ENCODE measurements around the gene MIEN1.

GRCh38 chr17:39757176-39757662, 26.9 kb upstream of the MIEN1 start:
- TF ChIP-seq GATA3 (IDR thresholded peaks at IDR 0.05; ENCODE audit: low read depth, low read length) = no peak
- no peak for TF ChIP-seq GATA2 (IDR thresholded peaks at IDR 0.05; ENCODE audit: low read depth, low read length)
